CD14-positive monocyte (primary cell): ENCODE measurements around the gene SPRTN. TPM values are rescaled to one million over a fixed set of nuclear protein-coding genes. Genes with fewer than 3 reads are reported as not detected.
"Not testable (repeated sequence)": the region's sequence is repeated elsewhere in the genome, so short reads cannot be mapped to it uniquely, and the experiment has no call there.

Experiments
- DNase-seq, 3 donors: peaks; one replicate each; pipeline ENCODE4 v3.0.0-alpha.2; 2011 to 2022
- H2AFZ ChIP-seq: 2 replicates; pipeline ENCODE4 v1.6.0; 2012; ENCODE audit warnings: mild to moderate bottlenecking, low read depth, low read length, inconsistent platforms; ENCODE audit not compliant: insufficient read depth, poor library complexity, severe bottlenecking
- H3K27ac ChIP-seq, 2 donors: 1 replicate in 1 of 2; 2 replicates in 1 of 2; pipeline ENCODE4 v1.5.1; 2012 to 2013; ENCODE audit warnings: low read length in 2 of 2, control low read depth in 1 of 2, inconsistent platforms in 1 of 2, low read depth in 1 of 2, mild to moderate bottlenecking in 1 of 2
- H3K27me3 ChIP-seq, 2 donors: one replicate each; pipeline versions ENCODE4 v1.6.0 to v1.6.1; 2011 to 2013; ENCODE audit warnings: low read length in 2 of 2; ENCODE audit not compliant: control insufficient read depth in 2 of 2, insufficient read depth in 2 of 2
- H3K36me3 ChIP-seq, 2 donors: replicated peaks in 1 of 2; 1 replicate in 1 of 2; 2 replicates in 1 of 2; pipeline versions ENCODE4 v1.5.1 to v1.6.1; 2012 to 2013; ENCODE audit warnings: low read length in 2 of 2, control low read depth in 1 of 2, inconsistent platforms in 1 of 2, mild to moderate bottlenecking in 1 of 2; ENCODE audit not compliant: insufficient read depth in 2 of 2, control insufficient read depth in 1 of 2
- H3K4me1 ChIP-seq, 2 donors: 1 replicate in 1 of 2; 2 replicates in 1 of 2; pipeline versions ENCODE4 v1.5.1 to v1.6.1; 2012 to 2013; ENCODE audit warnings: low read length in 2 of 2, control low read depth in 1 of 2, inconsistent platforms in 1 of 2, mild to moderate bottlenecking in 1 of 2, moderate library complexity in 1 of 2; ENCODE audit not compliant: insufficient read depth in 2 of 2, control insufficient read depth in 1 of 2
- H3K4me2 ChIP-seq: replicated peaks from 2 replicates; pipeline ENCODE3; 2012; ENCODE audit warnings: low read length, moderate library complexity, mild to moderate bottlenecking; ENCODE audit not compliant: poor library complexity, severe bottlenecking; ENCODE audit errors: extremely low read depth
- H3K4me3 ChIP-seq, 3 experiments: fragments of 200-600 bp in 1 of 3; sonication (generic) in 1 of 3; replicated peaks in 1 of 3; 1 replicate in 2 of 3; 2 replicates in 1 of 3; pipeline ENCODE4 v1.5.1; 2011 to 2013; ENCODE audit warnings: low read length in 3 of 3, mild to moderate bottlenecking in 3 of 3, control low read depth in 2 of 3, low read depth in 2 of 3, inconsistent platforms in 1 of 3, moderate library complexity in 1 of 3
- H3K79me2 ChIP-seq: 2 replicates; pipeline ENCODE4 v1.6.0; 2012; ENCODE audit warnings: mild to moderate bottlenecking, control low read depth, inconsistent platforms, low read length, moderate library complexity; ENCODE audit not compliant: insufficient read depth
- H3K9ac ChIP-seq: 2 replicates; pipeline ENCODE4 v1.6.0; 2017; ENCODE audit warnings: low read length, mild to moderate bottlenecking; ENCODE audit not compliant: insufficient read depth, poor library complexity, severe bottlenecking
- H3K9me3 ChIP-seq, 2 donors: replicated peaks in 1 of 2; 1 replicate in 1 of 2; 2 replicates in 1 of 2; pipeline versions ENCODE4 v1.5.1 to v1.6.1; 2012 to 2013; ENCODE audit warnings: low read length in 2 of 2, control low read depth in 1 of 2; ENCODE audit not compliant: control insufficient read depth in 1 of 2, insufficient read depth in 1 of 2
- H4K20me1 ChIP-seq: 2 replicates; pipeline ENCODE4 v1.6.0; 2012; ENCODE audit warnings: mild to moderate bottlenecking, low read length, control low read depth, moderate library complexity; ENCODE audit not compliant: insufficient read depth
- H3K27ac Mint-ChIP-seq, 7 donors: one replicate each; pipeline ENCODE4 v1.8.0; 2020; ENCODE audit warnings: mild to moderate bottlenecking in 7 of 7, mixed read lengths in 7 of 7, moderate library complexity in 6 of 7, inconsistent platforms in 2 of 7
- H3K27me3 Mint-ChIP-seq, 3 donors: one replicate each; pipeline ENCODE4 v1.8.0; 2021 to 2022; ENCODE audit warnings: low read depth in 3 of 3, mild to moderate bottlenecking in 3 of 3, mixed read lengths in 3 of 3, moderate library complexity in 3 of 3, inconsistent platforms in 1 of 3
- H3K36me3 Mint-ChIP-seq, 2 donors: one replicate each; pipeline ENCODE4 v1.8.0; 2020; ENCODE audit warnings: mixed read lengths in 2 of 2, inconsistent platforms in 1 of 2, mild to moderate bottlenecking in 1 of 2
- H3K4me1 Mint-ChIP-seq: one replicate; pipeline ENCODE4 v1.8.0; 2020; ENCODE audit warnings: mild to moderate bottlenecking, mixed read lengths
- H3K4me3 Mint-ChIP-seq, 2 donors: one replicate each; pipeline ENCODE4 v1.8.0; 2020; ENCODE audit warnings: mild to moderate bottlenecking in 2 of 2, mixed read lengths in 2 of 2, moderate library complexity in 1 of 2
- H3K9me3 Mint-ChIP-seq, 7 donors: one replicate each; pipeline ENCODE4 v1.8.0; 2020 to 2022; ENCODE audit warnings: mixed read lengths in 7 of 7, mild to moderate bottlenecking in 6 of 7, moderate library complexity in 6 of 7, inconsistent platforms in 2 of 7
- CTCF ChIP-seq: fragments of 200-600 bp; IDR thresholded peaks from one replicate; pipeline ENCODE4 v1.8.0; 2022; ENCODE audit warnings: antibody characterized with exemption, mild to moderate bottlenecking
- WGBS: methylation state at CpG from one replicate; pipeline ENCODE4 v1.1.5; 2013; ENCODE audit warnings: missing lambda C conversion rate; ENCODE audit not compliant: insufficient coverage; 5-methylcytosine and 5-hydroxymethylcytosine counted together
- intact Hi-C, 2 donors: fragments of 100-400 bp; cut with micrococcal nuclease; formaldehyde crosslinking; loops; one replicate each; pipeline versions ENCODE4 v1.15.0 to v1.15.1; 2023
- polyA plus RNA-seq, 3 donors: library from polyadenylated mRNA; depleted of rRNA in 1 of 3; unstranded in 2 of 3; stranded (reverse) in 1 of 3; fragments of 300-500 nt in 2 of 3; fragments of >200 nt in 1 of 3; fragmentation: Illumina TruSeq in 2 of 3; gene quantifications; 1 replicate in 2 of 3; 2 replicates in 1 of 3; pipeline ENCODE4 v1.2.3, GENCODE V29; 2012 to 2021

Gene SPRTN
- polyA plus RNA-seq, 3 donors, result 4.5 to 9.1 (median 7.8) TPM

DNA sequence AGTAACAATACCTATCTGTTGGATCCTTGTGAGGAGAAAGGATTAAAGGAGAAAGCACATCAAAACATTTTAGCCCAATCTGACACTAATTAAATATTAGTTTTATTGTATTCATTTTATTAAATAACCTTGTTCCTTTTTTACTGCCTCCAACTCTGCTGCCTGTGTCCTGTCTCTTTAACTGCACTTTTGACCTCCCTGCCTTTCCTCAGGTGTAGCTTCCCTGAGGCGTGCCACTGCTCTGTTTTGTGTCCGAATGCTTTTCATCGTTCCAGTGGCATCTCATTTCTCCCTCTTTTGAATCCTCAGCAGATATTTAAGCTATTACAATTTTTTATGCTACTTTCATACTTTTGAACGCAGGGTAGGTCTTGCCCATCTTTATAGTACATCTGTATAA lies 10.3 kb downstream of the SPRTN start:
- peaks cover 0 to 1% (median 0%) of the 10 kb centered on the region in 3 donors for H3K27me3 Mint-ChIP-seq
- intact Hi-C loops, result no loop called here
- no peaks in the 10 kb centered on the region for H3K4me1 ChIP-seq
- no peak overlapping the region for H3K27ac ChIP-seq
- H3K36me3 ChIP-seq, result peaks cover 65 to 97% of the 10 kb centered on the region in 2 donors
- no peak for TF ChIP-seq CTCF
- no peak overlapping the region for H3K4me2 ChIP-seq
- no peaks in the 10 kb centered on the region for H3K27me3 ChIP-seq
- no peaks in the 10 kb centered on the region for H3K9me3 ChIP-seq
- no peak overlapping the region for H3K27ac Mint-ChIP-seq
- peaks cover 77 to 90% of the 10 kb centered on the region in 2 donors for H3K36me3 Mint-ChIP-seq
- no peak for DNase-seq
- no peak overlapping the region for H2AFZ ChIP-seq
- H3K4me1 Mint-ChIP-seq, result no peaks in the 10 kb centered on the region
- H3K9ac ChIP-seq, result no peak overlapping the region
- 100% methylated on average over 3 of the region's 4 CpGs for WGBS
- H4K20me1 ChIP-seq, result peaks cover 3% of the 10 kb centered on the region
- H3K79me2 ChIP-seq, result peaks cover 14% of the 10 kb centered on the region
- H3K4me3 Mint-ChIP-seq, result no peak overlapping the region
- no peaks in the 10 kb centered on the region for H3K9me3 Mint-ChIP-seq
- no peak overlapping the region for H3K4me3 ChIP-seq

DNA sequence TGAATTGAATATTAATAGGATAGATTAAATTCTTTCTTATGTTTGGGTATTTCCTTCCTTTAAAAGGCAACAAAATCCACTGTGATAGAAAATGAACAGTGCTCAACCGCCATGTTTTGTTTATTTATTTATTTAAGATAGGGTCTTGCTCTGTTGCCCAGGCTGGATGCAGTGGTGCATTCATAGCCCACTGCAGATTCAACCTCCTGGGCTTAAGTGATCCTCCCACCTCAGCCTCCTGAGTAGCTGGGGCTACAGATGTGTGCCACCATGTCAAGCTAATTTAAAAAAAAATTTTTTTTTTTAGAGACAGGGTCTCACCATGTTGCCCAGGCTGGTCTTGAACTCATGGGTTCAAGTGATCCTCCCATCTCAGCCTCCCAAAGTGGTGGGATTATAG lies 10.8 kb downstream of the SPRTN start:
- H3K9ac ChIP-seq, H3K4me1 ChIP-seq, H3K27ac ChIP-seq, H3K9me3 Mint-ChIP-seq, H3K27me3 ChIP-seq, H3K4me2 ChIP-seq, H3K27ac Mint-ChIP-seq, intact Hi-C loops, H3K4me3 Mint-ChIP-seq, H4K20me1 ChIP-seq, H3K4me1 Mint-ChIP-seq, H3K27me3 Mint-ChIP-seq, H2AFZ ChIP-seq, DNase-seq, H3K4me3 ChIP-seq, H3K9me3 ChIP-seq: not testable (repeated sequence)
- Histone ChIP-seq H3K36me3 (peaks cover 65 to 94% of the 10 kb centered on the region in 2 donors), H3K79me2 (peaks cover 11% of the 10 kb centered on the region)
- H3K36me3 Mint-ChIP-seq, result peaks cover 73 to 86% of the 10 kb centered on the region in 2 donors
- no CpG with 5 or more reads among the region's 1 CpG for WGBS
